Measurements from ENCODE around the gene WSB1. TPM values are rescaled to one million over a fixed set of nuclear protein-coding genes. Genes with fewer than 3 reads are reported as not detected.

Gene WSB1
- total RNA-seq, 1 experiment from 2014 or later, result 35.1 TPM

- Histone ChIP-seq H2AFZ (ENCODE audit: low read length) (no peak overlapping the region), H3K27ac (ENCODE audit: low read length) (no peak overlapping the region), H3K9me2 (replicated peaks; ENCODE audit: low read length) (no peaks in the 10 kb centered on the region), H3F3A (ENCODE audit: low read length, unreplicated experiment) (no peaks in the 10 kb centered on the region), H3K79me2 (ENCODE audit: low read length) (no peaks in the 10 kb centered on the region), H3K4me3 (ENCODE audit: low read length) (no peak overlapping the region), H3K36me3 (ENCODE audit: low read depth, low read length) (no peaks in the 10 kb centered on the region), H3K27me3 (ENCODE audit: low read length) (no peaks in the 10 kb centered on the region), H3K9ac (ENCODE audit: low read length) (no peak overlapping the region), H3K4me2 (ENCODE audit: low read length) (no peak overlapping the region), H4K20me1 (ENCODE audit: low read length) (no peaks in the 10 kb centered on the region), H3K9me3 (ENCODE audit: low read length) (no peaks in the 10 kb centered on the region), H3K4me1 (ENCODE audit: insufficient read depth, low read length) (peaks cover 8% of the 10 kb centered on the region; the same call in 1 of the 2 replicates)
- intact Hi-C loops (cut with micrococcal nuclease), result no loop called here
- POLR2A ChIA-PET (ENCODE audit: unreplicated experiment), result no interaction called here
- CTCF ChIA-PET, result no interaction called here
- BruUV-seq (replicated peaks), result no TSS peak
- TF ChIP-seq CTCF (conservative IDR thresholded peaks at IDR 0.05; ENCODE audit: low read depth, low read length) (no peak), EZH2 (IDR thresholded peaks at IDR 0.05; ENCODE audit: low read length, unreplicated experiment) (no peak), EZH2phosphoT487 (IDR thresholded peaks at IDR 0.05; ENCODE audit: borderline replicate concordance, low read length) (no peak)
- DNase-seq (peak; percentile 47), ATAC-seq (peak; percentile 37; the same call in 1 of the 2 replicates)
These were observed 46.1 kb downstream of the WSB1 start for GRCh38 chr17:27339836-27340550.

DNA sequence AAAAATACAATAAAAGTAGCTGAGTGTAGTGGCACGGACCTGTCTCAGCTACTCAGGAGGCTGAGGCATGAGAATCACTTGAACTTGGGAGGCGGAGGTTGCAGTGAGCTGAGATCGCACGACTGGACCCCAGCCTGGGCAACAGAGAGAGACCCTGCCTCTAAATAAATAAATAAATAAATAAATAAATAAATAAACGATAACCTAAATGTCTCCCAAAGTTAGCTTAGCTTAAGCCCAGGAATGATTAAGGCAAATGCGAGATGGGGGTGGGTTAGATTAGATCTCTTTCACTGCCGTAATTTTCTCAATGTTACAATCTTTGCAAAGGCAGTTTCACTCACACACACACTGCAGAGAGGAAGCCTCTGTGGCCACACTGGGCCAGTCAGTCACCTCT lies 46.7 kb downstream of the WSB1 start:
- ATAC-seq (no peak), DNase-seq (no peak)
- Histone ChIP-seq H3K9me3 (ENCODE audit: low read length) (no peaks in the 10 kb centered on the region), H3K36me3 (ENCODE audit: low read depth, low read length) (no peaks in the 10 kb centered on the region), H4K20me1 (ENCODE audit: low read length) (no peaks in the 10 kb centered on the region), H3F3A (ENCODE audit: low read length, unreplicated experiment) (no peaks in the 10 kb centered on the region), H3K27ac (ENCODE audit: low read length) (no peak overlapping the region), H2AFZ (ENCODE audit: low read length) (no peak overlapping the region), H3K9me2 (replicated peaks; ENCODE audit: low read length) (no peaks in the 10 kb centered on the region), H3K79me2 (ENCODE audit: low read length) (no peaks in the 10 kb centered on the region), H3K9ac (ENCODE audit: low read length) (no peak overlapping the region), H3K4me1 (ENCODE audit: insufficient read depth, low read length) (peaks cover 8% of the 10 kb centered on the region; the same call in 1 of the 2 replicates), H3K27me3 (ENCODE audit: low read length) (no peaks in the 10 kb centered on the region), H3K4me2 (ENCODE audit: low read length) (no peak overlapping the region), H3K4me3 (ENCODE audit: low read length) (no peak overlapping the region)
- intact Hi-C loops (cut with micrococcal nuclease), result no loop called here
- CTCF ChIA-PET, result no interaction called here
- BruUV-seq (replicated peaks), result no TSS peak
- TF ChIP-seq CTCF (conservative IDR thresholded peaks at IDR 0.05; ENCODE audit: low read depth, low read length) (no peak), EZH2 (IDR thresholded peaks at IDR 0.05; ENCODE audit: low read length, unreplicated experiment) (no peak), EZH2phosphoT487 (IDR thresholded peaks at IDR 0.05; ENCODE audit: borderline replicate concordance, low read length) (no peak)
- POLR2A ChIA-PET (ENCODE audit: unreplicated experiment), result no interaction called here

- BruUV-seq (replicated peaks), result no TSS peak
- Histone ChIP-seq H3K79me2 (ENCODE audit: low read length) (no peaks in the 10 kb centered on the region), H3F3A (ENCODE audit: low read length, unreplicated experiment) (no peaks in the 10 kb centered on the region), H4K20me1 (ENCODE audit: low read length) (no peaks in the 10 kb centered on the region), H3K4me3 (ENCODE audit: low read length) (no peak overlapping the region), H3K4me2 (ENCODE audit: low read length) (no peak overlapping the region), H3K9me2 (replicated peaks; ENCODE audit: low read length) (no peaks in the 10 kb centered on the region), H3K36me3 (ENCODE audit: low read depth, low read length) (no peaks in the 10 kb centered on the region), H3K27ac (ENCODE audit: low read length) (no peak overlapping the region), H3K9ac (ENCODE audit: low read length) (no peak overlapping the region), H3K4me1 (ENCODE audit: insufficient read depth, low read length) (peaks cover 8% of the 10 kb centered on the region; the same call in 1 of the 2 replicates), H3K27me3 (ENCODE audit: low read length) (no peaks in the 10 kb centered on the region), H3K9me3 (ENCODE audit: low read length) (no peaks in the 10 kb centered on the region), H2AFZ (ENCODE audit: low read length) (no peak overlapping the region)
- intact Hi-C loops (cut with micrococcal nuclease), result no loop called here
- TF ChIP-seq CTCF (conservative IDR thresholded peaks at IDR 0.05; ENCODE audit: low read depth, low read length), result no peak
- TF ChIP-seq EZH2phosphoT487 (IDR thresholded peaks at IDR 0.05; ENCODE audit: borderline replicate concordance, low read length), result no peak
- no peak for TF ChIP-seq EZH2 (IDR thresholded peaks at IDR 0.05; ENCODE audit: low read length, unreplicated experiment)
- DNase-seq (no peak), ATAC-seq (no peak)
- POLR2A ChIA-PET (ENCODE audit: unreplicated experiment), result interaction anchor here (0.5 kb wide), 1 partner anchor 43 kb away, joined by 3 read pairs; no protein-coding TSS in a partner anchor
- CTCF ChIA-PET, result no interaction called here
These were observed 47.1 kb downstream of the WSB1 start for GRCh38 chr17:27341041-27341471.
